ENCODE results near the gene CEBPA.

Gene CEBPA

GRCh38 chr19:33339016-33339984 is 37.0 kb upstream of the CEBPA start:
- H3K36me3 ChIP-seq (replicated peaks; ENCODE audit: low read depth, low read length) = no peaks in the 10 kb centered on the region
- H2AFZ ChIP-seq (ENCODE audit: low read depth, low read length) = no peak overlapping the region
- H3K4me3 ChIP-seq (ENCODE audit: low read length) = no peak overlapping the region
- no peak overlapping the region for H3K4me2 ChIP-seq (ENCODE audit: low read length)
- H3K27ac ChIP-seq (ENCODE audit: low read length) = no peak overlapping the region
- H4K20me1 ChIP-seq (ENCODE audit: insufficient read depth, low read length) = no peaks in the 10 kb centered on the region
- H3K9ac ChIP-seq (ENCODE audit: low read length) = no peak overlapping the region
- no peaks in the 10 kb centered on the region for H3K9me3 ChIP-seq (ENCODE audit: insufficient read depth, low read length)
- peaks cover 21% of the 10 kb centered on the region for H3K27me3 ChIP-seq (ENCODE audit: low read depth, low read length)
- H3K79me2 ChIP-seq (ENCODE audit: low read length) = no peaks in the 10 kb centered on the region
- TF ChIP-seq EZH2phosphoT487 (IDR thresholded peaks at IDR 0.05; ENCODE audit: low read depth) (no peak), CTCF (IDR thresholded peaks at IDR 0.05; ENCODE audit: low read depth, low read length) (no peak)
- no peaks in the 10 kb centered on the region for H3K4me1 ChIP-seq (ENCODE audit: low read length)

- no peaks in the 10 kb centered on the region for H3K79me2 ChIP-seq (ENCODE audit: low read length)
- TF ChIP-seq EZH2phosphoT487 (IDR thresholded peaks at IDR 0.05; ENCODE audit: low read depth) (no peak), CTCF (IDR thresholded peaks at IDR 0.05; ENCODE audit: low read depth, low read length) (no peak)
- H2AFZ ChIP-seq (ENCODE audit: low read depth, low read length) = no peak overlapping the region
- H3K9me3 ChIP-seq (ENCODE audit: insufficient read depth, low read length) = no peaks in the 10 kb centered on the region
- H3K4me3 ChIP-seq (ENCODE audit: low read length) = no peak overlapping the region
- H3K4me2 ChIP-seq (ENCODE audit: low read length) = no peak overlapping the region
- H3K27me3 ChIP-seq (ENCODE audit: low read depth, low read length) = peaks cover 4% of the 10 kb centered on the region; the same call in 1 of the 2 replicates
- H3K9ac ChIP-seq (ENCODE audit: low read length) = no peak overlapping the region
- no peaks in the 10 kb centered on the region for H3K4me1 ChIP-seq (ENCODE audit: low read length)
- H3K36me3 ChIP-seq (replicated peaks; ENCODE audit: low read depth, low read length) = no peaks in the 10 kb centered on the region
- no peak overlapping the region for H3K27ac ChIP-seq (ENCODE audit: low read length)
- no peaks in the 10 kb centered on the region for H4K20me1 ChIP-seq (ENCODE audit: insufficient read depth, low read length)
These were observed 33.1 kb upstream of the CEBPA start for GRCh38 chr19:33335446-33335845.

GRCh38 chr19:33334271-33334670 is 31.9 kb upstream of the CEBPA start:
- Histone ChIP-seq H3K4me3 (ENCODE audit: low read length) (no peak overlapping the region), H3K27ac (ENCODE audit: low read length) (no peak overlapping the region), H3K27me3 (ENCODE audit: low read depth, low read length) (peaks cover 12% of the 10 kb centered on the region), H3K36me3 (replicated peaks; ENCODE audit: low read depth, low read length) (no peaks in the 10 kb centered on the region), H4K20me1 (ENCODE audit: insufficient read depth, low read length) (no peaks in the 10 kb centered on the region), H2AFZ (ENCODE audit: low read depth, low read length) (no peak overlapping the region), H3K4me1 (ENCODE audit: low read length) (no peaks in the 10 kb centered on the region), H3K9ac (ENCODE audit: low read length) (no peak overlapping the region), H3K4me2 (ENCODE audit: low read length) (no peak overlapping the region), H3K9me3 (ENCODE audit: insufficient read depth, low read length) (no peaks in the 10 kb centered on the region), H3K79me2 (ENCODE audit: low read length) (no peaks in the 10 kb centered on the region)
- TF ChIP-seq CTCF (IDR thresholded peaks at IDR 0.05; ENCODE audit: low read depth, low read length) (no peak), EZH2phosphoT487 (IDR thresholded peaks at IDR 0.05; ENCODE audit: low read depth) (no peak)

- Histone ChIP-seq H3K36me3 (replicated peaks; ENCODE audit: low read depth, low read length) (no peaks in the 10 kb centered on the region), H3K27ac (ENCODE audit: low read length) (no peak overlapping the region), H3K4me2 (ENCODE audit: low read length) (no peak overlapping the region), H4K20me1 (ENCODE audit: insufficient read depth, low read length) (no peaks in the 10 kb centered on the region), H3K79me2 (ENCODE audit: low read length) (no peaks in the 10 kb centered on the region), H3K9ac (ENCODE audit: low read length) (no peak overlapping the region), H3K4me3 (ENCODE audit: low read length) (no peak overlapping the region), H3K9me3 (ENCODE audit: insufficient read depth, low read length) (no peaks in the 10 kb centered on the region), H3K4me1 (ENCODE audit: low read length) (no peaks in the 10 kb centered on the region), H2AFZ (ENCODE audit: low read depth, low read length) (no peak overlapping the region), H3K27me3 (ENCODE audit: low read depth, low read length) (peaks cover 12% of the 10 kb centered on the region)
- no peak for TF ChIP-seq CTCF (IDR thresholded peaks at IDR 0.05; ENCODE audit: low read depth, low read length)
- no peak for TF ChIP-seq EZH2phosphoT487 (IDR thresholded peaks at IDR 0.05; ENCODE audit: low read depth)
These were observed 31.3 kb upstream of the CEBPA start for GRCh38 chr19:33333642-33334041.
